ENCODE results near the gene UBE2Z.
"Not testable (repeated sequence)": the region's sequence is repeated elsewhere in the genome, so short reads cannot be mapped to it uniquely, and the experiment has no call there.

Gene UBE2Z

DNA sequence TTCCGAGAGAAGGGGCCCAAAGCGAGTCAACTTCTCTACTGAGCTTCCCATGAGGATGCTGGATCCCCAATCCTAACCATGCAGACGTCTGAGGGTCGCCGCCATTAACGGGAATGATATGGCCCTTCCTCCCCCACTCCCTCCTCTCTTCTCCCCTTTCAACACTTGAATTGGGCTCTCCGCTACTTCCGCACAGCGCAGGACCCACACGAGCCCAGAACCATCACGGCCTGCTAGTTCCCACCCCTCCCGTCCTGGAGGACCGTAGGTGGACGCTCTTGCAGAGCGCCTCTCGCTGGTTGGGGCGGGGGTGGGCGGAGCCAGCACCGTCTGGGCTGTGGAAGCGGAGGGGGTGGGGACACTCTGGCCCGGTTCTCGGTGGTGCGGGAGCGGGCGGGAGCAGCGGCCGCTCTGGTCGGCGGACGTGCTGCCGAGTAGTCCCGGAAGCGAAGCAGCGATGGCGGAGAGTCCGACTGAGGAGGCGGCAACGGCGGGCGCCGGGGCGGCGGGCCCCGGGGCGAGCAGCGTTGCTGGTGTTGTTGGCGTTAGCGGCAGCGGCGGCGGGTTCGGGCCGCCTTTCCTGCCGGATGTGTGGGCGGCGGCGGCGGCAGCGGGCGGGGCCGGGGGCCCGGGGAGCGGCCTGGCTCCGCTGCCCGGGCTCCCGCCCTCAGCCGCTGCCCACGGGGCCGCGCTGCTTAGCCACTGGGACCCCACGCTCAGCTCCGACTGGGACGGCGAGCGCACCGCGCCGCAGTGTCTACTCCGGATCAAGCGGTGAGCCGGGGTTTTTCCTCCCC is at the start of gene UBE2Z:
Gene UBE2Z (plus strand): TSS at position 361 of the 797 bp plus-strand sequence. CDS start 97 bp downstream, at position 458.
- peak within 1 kb of the TSS; percentile 45 for H3K4me3 ChIP-seq
- peak; percentile 84 to 96 for DNase-seq (ENCODE audit: low spot score in 2 of 2)
- H3K27me3 ChIP-seq (ENCODE audit: low read depth) = no peaks in the 10 kb centered on the region
- no peaks in the 10 kb centered on the region for H3K9me3 ChIP-seq
- H3K4me1 ChIP-seq = peaks cover 15% of the 10 kb centered on the region
- in situ Hi-C loops (cut with MboI; ENCODE audit: low sequenced_read_pairs) = no loop called here
- peaks cover 38% of the 10 kb centered on the region for H3K36me3 ChIP-seq (replicated peaks)

GRCh38 chr17:48860034-48860433 is 48.2 kb upstream of the UBE2Z start:
- H3K9me3 ChIP-seq = no peaks in the 10 kb centered on the region
- DNase-seq (ENCODE audit: low spot score in 2 of 2) = no peak
- no peaks in the 10 kb centered on the region for H3K27me3 ChIP-seq (ENCODE audit: low read depth)
- no peaks in the 10 kb centered on the region for H3K4me1 ChIP-seq
- peaks cover 24% of the 10 kb centered on the region for H3K36me3 ChIP-seq (replicated peaks)
- no peak overlapping the region for H3K4me3 ChIP-seq
- in situ Hi-C loops (cut with MboI; ENCODE audit: low sequenced_read_pairs) = no loop called here

GRCh38 chr17:48860456-48860855 is 47.8 kb upstream of the UBE2Z start:
- Histone ChIP-seq H3K4me3 (no peak overlapping the region), H3K36me3 (replicated peaks) (peaks cover 24% of the 10 kb centered on the region), H3K4me1 (no peaks in the 10 kb centered on the region), H3K27me3 (ENCODE audit: low read depth) (no peaks in the 10 kb centered on the region), H3K9me3 (no peaks in the 10 kb centered on the region)
- DNase-seq (ENCODE audit: low spot score in 2 of 2) = no peak
- in situ Hi-C loops (cut with MboI; ENCODE audit: low sequenced_read_pairs) = no loop called here

GRCh38 chr17:48868916-48869500 is 39.2 kb upstream of the UBE2Z start:
- no peak overlapping the region for H3K4me3 ChIP-seq
- no peaks in the 10 kb centered on the region for H3K9me3 ChIP-seq
- in situ Hi-C loops (cut with MboI; ENCODE audit: low sequenced_read_pairs) = no loop called here
- no peaks in the 10 kb centered on the region for H3K4me1 ChIP-seq
- H3K36me3 ChIP-seq (replicated peaks) = peaks cover 6% of the 10 kb centered on the region
- no peak for DNase-seq (ENCODE audit: low spot score in 2 of 2)
- 0 out of 2 replicates have a peak, but pooled peaks cover 2% of the 10 kb centered on the region for H3K27me3 ChIP-seq (ENCODE audit: low read depth)

- Histone ChIP-seq H3K4me1 (no peaks in the 10 kb centered on the region), H3K9me3 (no peaks in the 10 kb centered on the region), H3K36me3 (replicated peaks) (no peaks in the 10 kb centered on the region), H3K27me3 (ENCODE audit: low read depth) (0 out of 2 replicates have a peak, but pooled peaks cover 2% of the 10 kb centered on the region), H3K4me3 (no peak overlapping the region)
- no peak for DNase-seq (ENCODE audit: low spot score in 2 of 2)
- in situ Hi-C loops (cut with MboI; ENCODE audit: low sequenced_read_pairs) = no loop called here
These were observed 38.3 kb upstream of the UBE2Z start for GRCh38 chr17:48869821-48870318.

GRCh38 chr17:48871035-48871550 is 37.1 kb upstream of the UBE2Z start:
- DNase-seq (ENCODE audit: low spot score in 2 of 2) = no peak
- no peak overlapping the region for H3K4me3 ChIP-seq
- no peaks in the 10 kb centered on the region for H3K36me3 ChIP-seq (replicated peaks)
- 0 out of 2 replicates have a peak, but pooled peaks cover 2% of the 10 kb centered on the region for H3K27me3 ChIP-seq (ENCODE audit: low read depth)
- no peaks in the 10 kb centered on the region for H3K9me3 ChIP-seq
- no peaks in the 10 kb centered on the region for H3K4me1 ChIP-seq
- in situ Hi-C loops (cut with MboI; ENCODE audit: low sequenced_read_pairs) = no loop called here

- no peaks in the 10 kb centered on the region for H3K9me3 ChIP-seq
- no peak overlapping the region for H3K4me3 ChIP-seq
- in situ Hi-C loops (cut with MboI; ENCODE audit: low sequenced_read_pairs) = no loop called here
- no peaks in the 10 kb centered on the region for H3K4me1 ChIP-seq
- H3K36me3 ChIP-seq (replicated peaks) = no peaks in the 10 kb centered on the region
- DNase-seq (ENCODE audit: low spot score in 2 of 2) = no peak
- 0 out of 2 replicates have a peak, but pooled peaks cover 2% of the 10 kb centered on the region for H3K27me3 ChIP-seq (ENCODE audit: low read depth)
These were observed 36.5 kb upstream of the UBE2Z start for GRCh38 chr17:48871551-48872351.

GRCh38 chr17:48872409-48872808 is 35.8 kb upstream of the UBE2Z start:
- in situ Hi-C loops (cut with MboI; ENCODE audit: low sequenced_read_pairs); H3K4me1 ChIP-seq; H3K4me3 ChIP-seq; H3K36me3 ChIP-seq (replicated peaks); H3K27me3 ChIP-seq (ENCODE audit: low read depth); DNase-seq (ENCODE audit: low spot score in 2 of 2); H3K9me3 ChIP-seq: not testable (repeated sequence)

DNA sequence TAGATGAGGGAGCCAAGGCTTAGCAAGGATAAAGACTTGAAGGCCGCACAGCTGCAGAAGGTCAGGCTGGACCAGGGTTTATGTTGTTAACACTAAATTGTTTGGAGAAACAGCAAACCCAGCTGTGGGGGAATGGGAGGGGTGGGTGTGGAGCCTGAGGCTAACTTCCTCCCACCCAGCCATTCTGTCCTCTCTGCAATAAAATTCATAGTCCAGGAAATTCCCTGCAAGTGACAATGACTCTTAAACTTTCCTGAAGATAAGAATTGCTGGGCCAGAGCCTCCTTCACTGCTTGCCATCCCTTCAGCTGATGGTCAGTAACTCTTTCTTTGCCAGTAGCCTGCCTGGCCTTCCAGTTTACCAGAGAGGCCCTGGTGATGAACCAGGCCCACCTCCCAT is 35.0 kb upstream of the UBE2Z start:
- Histone ChIP-seq H3K9me3 (no peaks in the 10 kb centered on the region), H3K4me1 (no peaks in the 10 kb centered on the region), H3K36me3 (replicated peaks) (no peaks in the 10 kb centered on the region), H3K4me3 (no peak overlapping the region), H3K27me3 (ENCODE audit: low read depth) (0 out of 2 replicates have a peak, but pooled peaks cover 2% of the 10 kb centered on the region)
- in situ Hi-C loops (cut with MboI; ENCODE audit: low sequenced_read_pairs) = no loop called here
- DNase-seq (ENCODE audit: low spot score in 2 of 2) = no peak

- H3K4me1 ChIP-seq = no peaks in the 10 kb centered on the region
- in situ Hi-C loops (cut with MboI; ENCODE audit: low sequenced_read_pairs) = no loop called here
These were observed 34.3 kb upstream of the UBE2Z start for GRCh38 chr17:48873696-48874443.

GRCh38 chr17:48878920-48879898 is 29.0 kb upstream of the UBE2Z start:
- H3K4me3 ChIP-seq = no peak overlapping the region
- in situ Hi-C loops (cut with MboI; ENCODE audit: low sequenced_read_pairs) = loop anchor here (5.0 kb wide), 1 partner anchor 202 kb away; no protein-coding TSS in a partner anchor
- DNase-seq (ENCODE audit: low spot score in 2 of 2) = peak; percentile 71 to 78

More at GRCh38 chr17:48873696-48874443, 34.3 kb upstream of the UBE2Z start:
- Histone ChIP-seq H3K4me3 (no peak overlapping the region), H3K36me3 (replicated peaks) (no peaks in the 10 kb centered on the region), H3K9me3 (no peaks in the 10 kb centered on the region), H3K27me3 (ENCODE audit: low read depth) (0 out of 2 replicates have a peak, but pooled peaks cover 2% of the 10 kb centered on the region)
- DNase-seq (ENCODE audit: low spot score in 2 of 2) = no peak

GRCh38 chr17:48882272-48882671 is 25.9 kb upstream of the UBE2Z start:
- Histone ChIP-seq H3K4me3 (no peak overlapping the region), H3K4me1 (peaks cover 5% of the 10 kb centered on the region; the same call in 1 of the 2 replicates), H3K36me3 (replicated peaks) (no peaks in the 10 kb centered on the region), H3K9me3 (no peaks in the 10 kb centered on the region), H3K27me3 (ENCODE audit: low read depth) (no peaks in the 10 kb centered on the region)
- in situ Hi-C loops (cut with MboI; ENCODE audit: low sequenced_read_pairs) = loop anchor here (5.0 kb wide), 1 partner anchor 80 kb away; no protein-coding TSS in a partner anchor
- no peak for DNase-seq (ENCODE audit: low spot score in 2 of 2)

More at GRCh38 chr17:48878920-48879898, 29.0 kb upstream of the UBE2Z start:
- no peaks in the 10 kb centered on the region for H3K4me1 ChIP-seq
- H3K27me3 ChIP-seq (ENCODE audit: low read depth) = no peaks in the 10 kb centered on the region
- H3K36me3 ChIP-seq (replicated peaks) = no peaks in the 10 kb centered on the region
- H3K9me3 ChIP-seq = no peaks in the 10 kb centered on the region

Data from HAP-1 (cell line).